ENCODE measurements around the gene LY9.
"Not testable (repeated sequence)": the region's sequence is repeated elsewhere in the genome, so short reads cannot be mapped to it uniquely, and the experiment has no call there.

LY9 gene

GRCh38 chr1:160839746-160840145 lies 43.8 kb downstream of the LY9 start:
- no peak for DNase-seq

DNA sequence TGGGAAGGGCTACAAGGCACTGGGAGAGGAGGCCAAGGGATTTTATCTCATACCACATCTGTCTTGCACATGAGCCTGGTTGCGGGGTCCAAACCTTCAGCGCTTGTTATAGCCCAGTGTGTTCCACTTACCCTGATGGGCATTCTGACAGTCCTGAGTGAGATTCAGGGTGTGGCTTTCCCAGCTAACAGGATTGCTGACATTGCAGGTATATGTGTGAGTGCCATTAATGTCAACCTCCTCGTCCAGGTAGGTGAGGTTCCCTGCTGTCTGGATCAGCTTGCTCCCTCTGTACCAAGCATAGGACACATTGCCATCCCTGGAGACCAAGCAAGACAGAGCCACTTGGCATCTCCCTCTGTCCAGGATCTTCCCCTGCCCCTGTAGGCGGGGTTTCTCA lies 45.1 kb downstream of the LY9 start:
- DNase-seq = no peak

DNA sequence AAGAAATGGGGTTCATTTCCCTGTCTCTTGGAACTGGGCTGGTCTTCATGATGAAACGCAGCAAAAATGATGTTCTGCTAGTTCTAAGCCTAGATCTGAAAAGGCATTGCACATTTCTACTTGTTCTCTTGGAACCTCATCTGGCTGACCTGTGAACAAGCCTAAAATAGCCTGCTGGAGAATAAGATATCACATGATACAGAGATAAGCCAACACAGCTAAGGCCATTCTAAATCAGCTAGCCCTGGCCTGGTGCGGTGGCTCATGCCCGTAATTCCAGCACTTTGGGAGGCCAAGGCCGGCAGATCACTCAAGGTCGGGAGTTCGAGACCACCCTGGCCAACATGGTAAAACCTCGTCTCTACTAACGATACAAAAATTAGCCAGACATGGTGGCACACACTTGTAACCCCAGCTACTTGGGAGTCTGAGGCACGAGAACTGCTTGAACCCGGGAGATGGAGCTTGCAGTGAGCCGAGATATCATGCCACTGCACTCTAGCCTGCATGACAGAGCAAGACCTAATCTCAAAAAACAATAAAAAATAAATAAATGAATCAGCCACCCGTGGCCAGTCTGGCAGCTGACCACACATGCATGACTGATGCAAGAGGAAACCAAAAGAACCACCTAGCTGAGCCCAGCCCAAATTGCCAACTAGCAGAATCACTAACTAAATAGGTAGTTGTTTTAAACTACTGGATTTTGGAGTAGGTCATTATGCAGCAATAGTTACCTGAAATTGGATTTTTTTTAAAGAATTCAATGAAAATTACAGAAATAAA lies 48.7 kb downstream of the LY9 start:
- no peak for DNase-seq

DNA sequence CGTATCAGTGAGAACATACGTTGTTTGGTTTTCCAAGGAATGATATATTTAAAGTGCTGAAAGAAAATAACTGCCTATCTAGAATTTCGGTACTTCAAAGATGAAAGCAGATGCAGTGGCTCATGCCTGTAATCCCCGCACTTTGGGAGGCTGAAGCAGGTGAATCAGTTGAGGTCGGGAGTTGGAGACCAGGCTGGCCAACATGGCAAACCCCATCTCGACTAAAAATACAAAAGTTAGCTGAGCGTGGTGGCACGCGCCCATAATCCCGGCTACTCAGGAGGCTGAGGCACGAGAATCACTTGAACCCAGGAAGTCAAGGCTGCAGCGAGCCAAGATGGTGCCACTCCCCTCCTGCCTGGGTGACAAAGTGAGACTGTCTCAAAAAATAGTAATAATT lies 50.3 kb downstream of the LY9 start:
- DNase-seq = no peak

GRCh38 chr1:160850541-160850940 lies 54.6 kb downstream of the LY9 start:
- no peak for DNase-seq

DNA sequence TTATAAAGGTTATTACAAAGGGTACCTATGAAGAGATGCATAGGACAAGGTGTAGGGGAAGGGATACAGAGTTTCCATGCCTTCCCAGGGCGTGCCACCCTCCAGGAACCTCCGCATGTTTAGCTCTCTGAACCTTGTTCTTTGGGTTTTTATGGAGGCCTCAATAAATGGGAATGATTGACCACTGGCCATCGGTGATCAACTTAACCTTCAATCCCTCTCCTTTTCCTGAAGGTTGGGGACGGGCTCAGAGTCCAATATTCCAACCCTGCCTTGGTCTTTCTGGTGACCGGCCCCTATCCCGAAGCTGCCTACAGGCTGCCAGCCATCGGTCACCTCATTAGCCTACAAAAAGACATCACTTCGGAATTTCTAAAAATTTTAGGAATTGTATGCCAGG lies 55.0 kb downstream of the LY9 start:
- no peak for DNase-seq

GRCh38 chr1:160853014-160853413 lies 57.0 kb downstream of the LY9 start:
- DNase-seq = no peak

- DNase-seq = no peak
These were observed 57.8 kb downstream of the LY9 start for GRCh38 chr1:160853754-160854153.

- peak; percentile 66 for DNase-seq
These were observed 59.4 kb downstream of the LY9 start for GRCh38 chr1:160855181-160855981.

DNA sequence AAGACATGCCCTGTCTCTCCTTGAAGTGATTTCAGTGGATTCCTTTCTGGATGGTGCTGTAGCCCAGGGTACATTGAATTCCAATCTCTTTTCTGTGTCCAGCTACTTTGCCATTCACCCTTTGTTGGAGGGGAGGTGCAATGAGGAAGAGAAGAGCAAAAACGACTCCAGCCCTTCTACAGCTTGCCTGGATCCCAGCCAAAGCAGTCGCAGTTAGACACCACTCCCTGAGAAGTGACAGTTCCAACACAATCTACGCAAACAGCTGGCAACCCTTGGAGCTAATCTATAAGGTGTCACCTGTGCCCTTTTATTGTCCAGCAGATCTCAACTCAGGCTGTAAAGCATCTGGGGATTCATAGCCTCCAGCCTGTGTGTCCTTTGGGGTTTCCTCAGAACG lies 62.1 kb downstream of the LY9 start:
- peak; percentile 13 for DNase-seq

DNA sequence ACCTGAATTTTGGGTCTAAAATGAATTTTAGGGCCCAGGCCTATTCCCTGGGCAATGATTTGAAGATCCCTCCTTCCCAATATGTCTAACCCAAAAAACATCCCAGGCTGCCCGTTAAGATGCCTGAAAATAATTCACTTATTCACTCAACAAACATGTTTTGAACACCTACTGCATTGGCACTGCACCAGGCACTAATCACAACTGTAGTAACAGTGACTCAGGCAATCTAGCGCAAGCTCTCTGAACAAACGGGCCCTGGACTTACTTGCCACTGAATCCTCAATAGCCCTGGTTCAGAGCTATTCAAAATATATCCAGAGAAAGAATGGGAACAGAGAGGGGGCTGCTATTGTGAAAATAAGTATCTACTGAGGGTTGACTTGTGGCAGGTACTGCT lies 62.5 kb downstream of the LY9 start:
- DNase-seq = no peak

- DNase-seq = no peak
These were observed 63.2 kb downstream of the LY9 start for GRCh38 chr1:160859166-160859565.

- DNase-seq = no peak
These were observed 65.0 kb downstream of the LY9 start for GRCh38 chr1:160860840-160861505.

DNA sequence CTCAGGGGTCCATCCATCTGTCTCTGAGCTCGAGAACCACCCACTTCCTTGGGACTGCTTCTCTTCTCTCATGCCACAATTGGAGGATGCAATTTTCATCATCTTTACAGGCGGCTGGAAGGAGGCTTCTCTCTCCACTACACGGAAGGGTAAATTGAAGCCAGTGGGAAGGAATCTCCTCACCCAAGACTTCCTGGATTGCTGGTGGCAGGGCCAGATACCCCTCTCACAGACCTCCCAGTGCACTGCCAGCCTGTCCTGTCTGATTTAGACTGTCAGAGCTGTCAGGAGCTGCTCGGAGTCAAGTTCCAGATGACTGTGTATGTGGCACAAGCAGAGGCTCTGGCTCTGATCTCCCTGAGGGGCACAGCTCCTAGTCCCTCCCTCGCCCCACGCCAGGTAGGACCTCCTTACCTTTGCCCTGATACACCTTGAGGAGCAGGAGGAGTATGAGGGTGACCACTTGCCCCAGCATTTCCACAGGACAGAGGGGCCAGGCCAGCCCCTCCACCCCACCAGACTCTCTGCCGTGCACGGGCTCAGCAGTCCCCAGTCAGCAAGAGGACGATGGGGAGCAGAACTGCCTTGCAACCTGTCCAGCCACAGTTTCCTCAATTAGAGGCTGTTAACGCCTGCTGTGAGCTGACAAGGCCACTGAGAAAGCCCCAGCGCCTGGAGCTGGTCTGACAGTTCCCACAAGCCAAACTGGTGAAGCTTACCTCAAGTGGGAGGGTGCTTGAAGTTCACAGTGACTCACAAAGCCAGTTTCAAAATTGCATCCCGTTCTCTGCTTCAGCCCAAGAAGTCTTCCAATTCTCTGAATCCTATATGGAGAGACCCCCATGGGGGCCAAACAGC lies 66.5 kb downstream of the LY9 start, which contains the start of gene CD244:
Gene CD244 (minus strand): TSS at position 685 of the 858 bp plus-strand sequence. CDS start 210 bp downstream, at position 475.
- DNase-seq = peak; percentile 88

DNA sequence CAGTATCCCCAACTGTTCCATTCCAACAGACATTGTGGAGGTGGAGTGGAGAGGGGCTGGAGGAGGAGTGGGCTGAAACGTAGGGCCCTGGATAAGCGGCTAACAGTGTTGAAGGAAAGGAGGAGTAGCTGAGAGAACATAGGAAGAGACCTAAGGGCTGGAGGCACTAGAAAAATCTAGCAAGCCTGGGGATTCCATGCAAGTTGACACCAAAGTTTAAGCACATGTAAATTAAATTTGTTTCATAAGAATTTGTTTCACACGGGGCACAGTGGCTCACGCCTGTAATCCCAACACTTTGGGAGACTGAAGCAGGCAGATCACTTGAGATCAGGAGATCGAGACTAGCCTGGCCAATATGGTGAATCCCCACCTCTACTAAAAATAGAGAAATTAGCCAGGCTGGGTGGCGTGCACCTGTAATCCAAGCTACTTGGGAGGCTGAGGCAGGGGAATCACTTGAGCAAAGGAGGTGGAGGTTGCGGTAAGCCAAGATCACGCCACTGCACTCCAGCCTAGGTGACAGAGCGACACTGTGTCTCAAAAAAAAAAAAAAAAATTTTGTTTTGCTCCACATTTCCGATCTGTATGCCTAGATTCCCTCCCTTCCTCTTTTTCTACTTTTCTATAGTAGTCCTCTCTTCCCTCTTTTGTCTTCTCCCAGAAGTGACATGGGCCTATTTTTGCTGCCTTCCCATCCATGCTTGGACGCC lies 67.2 kb downstream of the LY9 start:
- no peak for DNase-seq

DNA sequence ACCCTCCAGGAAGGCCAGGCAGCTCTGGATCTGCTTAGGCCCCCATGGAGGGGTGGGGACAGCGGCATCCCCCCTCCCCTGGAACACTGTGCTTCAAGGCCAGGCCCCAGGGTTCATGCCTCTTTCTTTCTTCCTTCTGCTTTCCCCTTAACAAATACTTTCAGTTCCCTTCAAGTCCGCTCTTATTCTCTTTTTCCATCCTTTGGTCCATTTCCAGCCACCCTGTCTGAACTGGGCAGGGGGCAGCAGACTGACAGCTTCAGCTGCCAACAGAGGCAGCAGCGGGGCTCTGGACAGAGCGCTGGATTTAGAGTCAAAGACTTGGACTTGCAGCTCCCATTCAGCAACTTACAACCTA lies 67.8 kb downstream of the LY9 start:
- no peak for DNase-seq

- no peak for DNase-seq
These were observed 68.2 kb downstream of the LY9 start for GRCh38 chr1:160864173-160864572.

DNA sequence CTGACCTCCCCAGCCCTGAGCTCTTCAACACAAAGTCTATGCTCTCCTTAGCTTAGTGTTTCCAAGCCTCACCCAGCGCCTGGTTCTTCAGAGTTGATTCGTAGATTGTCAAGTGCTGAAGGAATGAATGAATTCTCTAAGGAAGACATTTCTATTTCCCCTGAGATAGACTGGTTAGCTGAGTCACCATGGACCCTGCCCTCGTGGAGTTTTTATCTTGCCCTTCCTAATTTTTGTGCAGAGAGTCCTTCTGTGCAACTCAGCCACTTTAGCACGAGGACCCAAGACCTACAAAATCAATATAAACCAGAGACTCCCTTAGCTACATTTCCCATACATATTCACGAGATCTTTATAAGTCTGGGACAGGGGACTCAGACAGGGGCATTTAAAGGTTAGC lies 69.4 kb downstream of the LY9 start:
- no peak for DNase-seq

DNA sequence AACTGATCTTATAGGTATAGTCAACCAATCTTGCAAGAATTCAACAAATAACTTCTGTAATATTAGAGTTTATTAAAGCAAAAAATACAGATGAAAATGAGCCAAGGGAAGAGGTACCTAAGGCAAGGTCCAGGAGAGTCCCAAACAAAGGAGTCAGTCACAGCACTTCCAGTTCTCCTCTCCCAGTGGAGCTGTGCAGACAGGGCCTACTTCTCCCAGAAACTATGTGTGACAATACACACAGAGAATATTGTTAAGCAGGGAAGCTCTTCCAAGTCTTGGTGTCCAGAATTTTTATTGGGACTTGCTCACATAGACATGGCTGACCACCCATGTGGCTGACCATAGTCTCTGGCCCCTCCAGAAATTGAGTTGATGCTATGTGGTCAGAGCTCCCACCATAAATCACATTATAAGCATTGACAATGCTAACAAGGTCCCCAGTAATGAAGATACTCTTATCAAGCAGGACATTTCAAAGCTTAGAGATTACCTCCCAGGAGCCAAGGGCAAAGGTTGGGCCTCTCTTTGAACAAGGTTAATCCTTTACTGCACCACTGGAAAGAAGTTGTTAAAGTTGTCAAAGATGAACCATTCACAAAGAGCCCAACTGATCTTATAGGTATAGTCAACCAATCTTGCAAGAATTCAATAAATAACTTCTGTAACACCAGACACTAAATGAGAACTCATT lies 70.2 kb downstream of the LY9 start:
- no peak for DNase-seq

DNA sequence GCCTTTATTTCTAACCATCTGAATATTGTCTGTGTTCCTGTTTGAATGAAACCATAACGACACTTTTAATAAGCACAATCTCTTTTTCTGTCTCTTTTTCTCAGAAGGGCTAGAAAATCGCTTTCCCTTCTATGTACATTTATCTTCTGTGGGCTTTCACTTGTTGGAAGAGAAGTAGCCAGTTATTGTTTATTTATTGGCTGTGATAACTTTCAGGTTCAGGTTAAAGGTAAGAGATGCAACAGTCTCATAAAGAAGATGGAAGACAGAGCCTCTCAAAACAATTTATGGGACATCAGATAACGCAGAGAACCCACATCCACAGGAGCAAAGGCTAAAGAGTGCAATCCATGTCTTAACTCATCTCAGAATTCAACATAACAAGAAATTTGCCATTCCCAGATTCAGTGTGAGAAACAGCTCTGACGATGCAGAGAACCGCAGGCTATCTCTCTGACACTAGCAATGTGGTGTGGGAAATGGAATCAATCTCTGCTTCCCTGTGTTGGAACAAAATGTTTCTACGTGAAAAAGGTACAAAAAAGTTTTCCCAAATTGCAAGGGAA lies 70.8 kb downstream of the LY9 start:
- DNase-seq = no peak

GRCh38 chr1:160867651-160868050 lies 71.7 kb downstream of the LY9 start:
- not testable (repeated sequence) for DNase-seq
